HUDEP-2 (cell line): Measurements from ENCODE around the gene CCDC8.
A peak's percentile ranks its signal among the peaks of the same experiment; 100 is the strongest.
"Not testable (repeated sequence)": the region's sequence is repeated elsewhere in the genome, so short reads cannot be mapped to it uniquely, and the experiment has no call there.

ENCODE experiments used
- DNase-seq, 76 experiments: peaks; one replicate each; lab custom pipeline; 2025; ENCODE audit not compliant: unreplicated experiment in 76 of 76; lab: John Stamatoyannopoulos, UW

Gene CCDC8

GRCh38 chr19:46383846-46384245, 29.5 kb downstream of the CCDC8 start:
- DNase-seq: no peak

GRCh38 chr19:46383171-46383815, 30.1 kb downstream of the CCDC8 start:
- no peak for DNase-seq

DNA sequence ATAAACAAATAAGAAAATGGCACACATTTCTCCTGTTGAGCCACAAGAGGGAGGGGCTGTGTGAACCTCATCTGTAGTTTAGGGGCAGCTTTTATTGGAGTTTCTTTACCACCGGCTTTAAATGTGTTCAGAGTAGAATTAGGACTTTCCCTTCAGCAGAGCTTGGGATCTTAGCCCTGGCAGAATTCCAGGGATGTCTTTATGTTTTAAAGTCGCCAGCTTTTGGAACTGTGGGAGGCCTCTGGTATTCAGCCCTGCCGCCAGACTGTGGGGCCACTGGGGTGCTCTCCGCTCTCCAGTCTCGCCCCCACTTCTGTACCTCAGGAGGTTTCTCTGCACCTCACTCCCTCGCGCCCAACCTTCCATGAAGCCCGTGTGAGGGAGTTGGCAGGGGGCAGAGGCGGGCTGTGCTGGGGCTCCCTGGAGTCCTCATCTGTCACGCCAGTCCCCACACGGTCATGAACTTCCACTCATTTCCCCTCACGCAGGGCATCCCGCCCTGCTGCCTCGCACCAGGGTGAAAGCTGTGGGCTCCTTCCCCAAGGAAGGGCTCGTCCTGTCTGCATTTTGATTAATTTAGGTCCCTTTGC, 31.5 kb downstream of the CCDC8 start:
- DNase-seq: no peak

- DNase-seq: no peak
These were observed 32.0 kb downstream of the CCDC8 start for GRCh38 chr19:46381346-46381745.

DNA sequence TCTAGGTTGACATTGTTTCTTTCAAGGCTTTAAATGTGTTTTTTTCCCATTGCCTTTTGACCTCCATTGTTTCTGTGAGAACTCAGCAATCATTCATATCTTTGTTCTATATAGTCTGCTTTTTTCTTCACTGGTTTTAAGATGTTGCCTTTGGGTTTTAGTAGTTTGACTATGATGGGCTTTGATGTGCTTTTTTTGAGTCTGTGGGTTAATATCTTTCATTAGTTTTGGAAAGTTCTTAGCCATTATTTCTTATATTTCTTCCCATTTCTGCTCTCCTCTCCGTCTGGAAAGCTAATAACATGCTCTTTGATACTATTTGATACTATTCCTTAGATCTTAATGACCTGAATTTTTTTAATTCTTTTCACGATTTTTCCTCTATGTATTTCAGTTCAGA, 32.7 kb downstream of the CCDC8 start:
- DNase-seq: no peak

DNA sequence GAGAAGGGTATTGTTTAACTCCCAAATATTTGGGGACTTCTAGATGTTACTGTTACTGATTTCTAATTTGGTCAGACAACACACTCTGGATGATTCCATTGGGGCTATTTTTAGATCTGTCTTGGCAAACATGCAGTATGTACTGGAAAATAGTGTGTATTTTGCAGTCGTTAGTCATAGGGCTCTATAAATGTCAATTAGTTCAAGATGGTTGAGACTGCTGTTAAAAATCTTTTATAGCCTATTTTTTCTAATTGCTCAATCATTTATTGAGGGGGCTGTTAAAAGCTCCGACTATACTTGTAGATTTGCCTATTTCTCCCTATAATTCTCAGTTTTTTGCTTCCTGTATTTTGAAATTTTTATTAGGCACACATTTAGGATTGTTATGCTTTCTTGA, 35.1 kb downstream of the CCDC8 start:
- no peak for DNase-seq

- DNase-seq: no peak
These were observed 36.9 kb downstream of the CCDC8 start for GRCh38 chr19:46376241-46377153.

DNA sequence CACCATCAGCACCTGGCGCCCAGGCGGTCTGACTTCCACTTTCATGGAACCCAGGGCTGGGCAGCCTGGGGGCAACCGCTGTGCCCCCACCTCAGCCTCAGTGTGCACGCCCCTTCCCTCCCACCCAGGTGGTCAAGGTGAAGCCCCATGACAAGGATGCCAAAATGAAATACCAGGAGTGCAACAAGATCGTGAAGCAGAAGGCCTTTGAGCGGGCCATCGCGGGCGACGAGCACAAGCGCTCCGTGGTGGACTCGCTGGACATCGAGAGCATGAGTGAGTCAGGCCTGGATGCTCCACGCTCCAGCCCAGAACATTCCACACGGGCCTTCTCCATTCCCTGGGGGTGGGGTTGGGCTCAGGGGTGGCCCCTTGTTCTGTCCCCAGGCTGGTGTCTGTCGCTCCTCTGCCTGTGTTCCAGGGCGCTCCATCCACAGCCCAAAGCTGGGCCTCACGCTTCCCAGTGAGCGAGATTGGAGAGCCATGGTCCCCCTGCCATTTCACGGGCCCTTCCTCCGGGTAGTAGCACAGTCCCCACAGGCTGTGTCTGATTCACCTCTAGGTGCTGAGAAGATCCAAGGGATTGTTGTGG, 37.8 kb downstream of the CCDC8 start:
- not testable (repeated sequence) for DNase-seq

DNA sequence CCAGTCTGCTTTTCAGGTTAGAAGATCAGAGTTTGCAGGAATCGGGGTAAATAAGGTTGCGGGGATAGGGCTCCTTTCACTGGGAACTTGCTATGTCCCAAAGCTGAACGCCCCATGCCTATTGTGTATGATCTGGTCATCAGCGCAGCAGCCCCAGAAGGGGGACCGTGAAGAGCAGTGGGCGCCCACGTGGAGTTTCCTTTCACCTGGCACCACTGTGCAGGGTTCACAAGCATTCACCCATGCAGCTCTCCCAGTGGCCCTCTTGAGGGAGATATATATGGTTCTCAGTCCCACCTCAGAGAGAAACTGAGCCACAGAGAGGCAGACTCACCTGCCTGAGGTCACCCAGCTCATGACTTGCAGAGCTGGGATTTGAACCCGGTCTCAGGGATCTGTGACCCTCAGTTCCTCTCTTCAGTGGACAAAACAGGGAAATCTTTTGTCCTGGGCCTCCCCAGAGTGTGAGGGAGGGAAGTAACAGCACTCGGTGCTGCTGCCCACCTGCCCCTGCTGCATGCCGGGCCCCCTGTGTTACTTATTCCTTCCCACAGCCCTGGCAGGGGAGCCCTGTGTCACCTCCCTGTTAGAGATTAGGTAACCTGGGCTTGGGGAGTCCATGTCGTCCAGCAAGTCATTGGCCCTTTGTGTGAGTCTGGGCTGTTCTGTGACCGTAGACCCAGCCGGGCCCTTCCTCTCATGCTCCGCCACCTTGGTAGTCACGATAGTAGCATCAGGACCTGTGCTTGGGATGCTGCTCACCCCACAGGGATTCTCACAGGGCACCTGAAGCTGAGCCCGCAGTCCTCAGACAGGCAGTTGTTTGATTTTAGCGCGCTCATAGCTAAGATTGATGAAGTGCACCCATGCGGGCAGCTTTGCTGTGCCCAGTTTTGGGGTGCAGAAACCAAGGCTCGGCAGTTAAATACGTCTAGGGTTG, 38.6 kb downstream of the CCDC8 start:
- no peak for DNase-seq

- DNase-seq: peak in 70 of 76 experiments; percentile 18 to 91 (median 77)
These were observed 39.6 kb downstream of the CCDC8 start for GRCh38 chr19:46373491-46374359.

GRCh38 chr19:46372901-46373490, 40.4 kb downstream of the CCDC8 start:
- peak in 2 of 76 experiments; percentile 8 to 16 for DNase-seq

- DNase-seq: no peak
These were observed 41.9 kb downstream of the CCDC8 start for GRCh38 chr19:46371371-46371901.

DNA sequence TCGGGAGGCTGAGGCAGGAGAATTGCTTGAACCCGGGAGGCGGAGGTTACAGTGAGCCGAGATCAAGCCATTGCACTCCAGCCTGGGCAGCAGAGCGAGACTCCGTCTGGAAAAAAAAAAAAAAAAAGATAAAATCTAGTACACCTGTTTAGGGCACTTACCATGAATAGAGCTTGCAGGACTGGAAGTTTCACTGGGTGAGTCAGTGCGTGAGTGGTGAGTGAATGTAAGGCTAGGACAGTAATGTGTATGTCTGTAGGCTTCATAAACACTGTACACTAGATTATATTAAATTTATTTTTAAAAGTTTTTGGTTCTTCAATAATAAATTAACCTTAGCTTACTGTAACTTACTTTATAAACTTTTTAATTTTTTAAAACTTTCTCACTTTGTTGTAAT, 43.5 kb downstream of the CCDC8 start:
- no peak for DNase-seq

DNA sequence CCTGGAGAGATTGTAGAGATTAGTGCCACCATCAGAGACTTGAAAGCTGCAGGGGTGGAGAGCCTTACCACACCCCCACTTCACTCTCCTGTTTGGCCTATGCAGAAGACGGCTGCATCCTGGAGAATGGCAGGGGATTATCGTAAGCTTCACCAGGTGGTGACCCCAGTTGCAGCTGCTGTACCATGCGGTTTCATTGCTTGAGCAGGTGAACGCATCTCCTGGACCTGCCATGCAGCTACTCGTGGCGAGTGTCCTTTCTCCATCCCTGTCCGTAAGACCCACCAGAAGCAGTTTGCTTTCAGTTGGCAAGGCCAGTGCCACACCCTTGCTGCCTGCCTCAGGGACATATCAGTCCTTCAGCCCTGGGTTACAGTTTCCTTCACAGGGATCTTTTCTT, 45.2 kb downstream of the CCDC8 start:
- no peak for DNase-seq

- no peak for DNase-seq
These were observed 45.9 kb downstream of the CCDC8 start for GRCh38 chr19:46367426-46367825.

GRCh38 chr19:46366620-46367292, 46.6 kb downstream of the CCDC8 start:
- no peak for DNase-seq

GRCh38 chr19:46365561-46365960, 47.8 kb downstream of the CCDC8 start:
- no peak for DNase-seq

DNA sequence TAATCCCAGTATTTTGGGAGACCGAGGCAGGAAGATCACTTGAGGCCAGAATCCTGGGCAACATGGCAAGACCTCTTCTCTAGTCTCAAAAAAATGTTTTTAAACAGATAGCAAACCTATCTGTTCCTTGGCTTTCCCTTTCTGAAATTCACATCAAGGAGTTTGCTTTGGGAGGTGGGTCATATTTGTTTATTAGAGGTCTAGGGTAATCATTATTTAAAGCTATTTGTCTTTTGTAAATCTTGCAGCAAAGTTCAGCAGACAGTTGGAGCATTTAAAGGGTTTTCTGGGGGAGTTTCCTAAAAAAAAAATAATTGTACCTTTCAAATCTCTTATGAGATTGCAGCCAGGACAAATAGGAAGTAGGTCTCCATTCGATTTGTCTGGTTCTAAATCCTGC, 49.0 kb downstream of the CCDC8 start:
- DNase-seq: no peak
